Measurements from ENCODE around the gene RAB35. TPM values are rescaled to one million over a fixed set of nuclear protein-coding genes. Genes with fewer than 3 reads are reported as not detected.

Gene RAB35
- total RNA-seq, 1 donor from 2014 or later: 15.1 TPM

DNA sequence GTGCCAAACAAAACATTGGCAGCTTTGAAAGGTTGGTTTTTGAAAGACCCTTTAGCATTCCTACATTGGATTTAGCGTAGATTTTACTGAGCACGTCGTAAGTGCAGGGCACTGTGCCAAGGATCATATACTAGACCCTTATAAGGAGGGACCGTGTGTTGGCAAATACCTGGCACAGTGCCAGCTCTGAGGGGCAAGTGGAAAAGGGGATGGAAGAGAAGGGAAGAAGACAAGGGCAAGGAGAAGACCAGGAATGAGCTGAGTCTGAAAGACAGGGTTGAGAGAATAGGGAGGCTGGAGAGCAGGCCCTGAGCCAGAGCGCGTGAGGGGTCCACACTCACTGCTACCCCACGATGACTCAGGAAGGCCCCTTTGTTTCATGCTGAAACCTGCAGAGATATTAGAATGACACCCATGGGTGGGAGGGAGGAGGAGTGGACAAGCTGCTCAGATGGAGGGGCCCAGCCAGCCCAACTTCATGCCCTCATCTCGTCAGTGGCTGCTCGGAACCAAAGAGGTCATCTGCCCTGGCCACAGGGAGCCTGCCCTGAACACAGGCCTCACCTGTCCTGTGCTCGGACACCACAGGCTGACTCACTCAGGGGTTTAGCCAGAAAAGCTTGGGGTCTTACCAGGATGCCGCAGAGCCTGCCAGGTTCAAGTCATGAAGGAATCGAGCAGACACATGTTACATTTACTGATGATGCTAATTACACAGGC lies 25.0 kb downstream of the RAB35 start:
- Histone ChIP-seq H3K36me3 (ENCODE audit: control insufficient read depth in 3 of 3, insufficient read depth in 3 of 3, low read length in 3 of 3) (peaks cover 3 to 13% (median 6%) of the 10 kb centered on the region in 3 donors), H3K27me3 (ENCODE audit: control insufficient read depth in 3 of 3, insufficient read depth in 3 of 3, low read length in 3 of 3) (no peaks in the 10 kb centered on the region), H3K27ac (ENCODE audit: low read depth, low read length) (no peak overlapping the region), H3K9me3 (ENCODE audit: control insufficient read depth in 3 of 3, low read length in 3 of 3) (no peaks in the 10 kb centered on the region), H3K9ac (ENCODE audit: low read depth in 1 of 3, low read length in 3 of 3) (peak overlapping the region in 2 of 3 donors; percentile 33 to 57), H3K4me1 (ENCODE audit: control insufficient read depth in 3 of 3, insufficient read depth in 3 of 3, low read length in 3 of 3) (peaks cover 39 to 45% (median 43%) of the 10 kb centered on the region in 3 donors), H3K4me3 (ENCODE audit: low read length in 3 of 3) (no peak overlapping the region)

DNA sequence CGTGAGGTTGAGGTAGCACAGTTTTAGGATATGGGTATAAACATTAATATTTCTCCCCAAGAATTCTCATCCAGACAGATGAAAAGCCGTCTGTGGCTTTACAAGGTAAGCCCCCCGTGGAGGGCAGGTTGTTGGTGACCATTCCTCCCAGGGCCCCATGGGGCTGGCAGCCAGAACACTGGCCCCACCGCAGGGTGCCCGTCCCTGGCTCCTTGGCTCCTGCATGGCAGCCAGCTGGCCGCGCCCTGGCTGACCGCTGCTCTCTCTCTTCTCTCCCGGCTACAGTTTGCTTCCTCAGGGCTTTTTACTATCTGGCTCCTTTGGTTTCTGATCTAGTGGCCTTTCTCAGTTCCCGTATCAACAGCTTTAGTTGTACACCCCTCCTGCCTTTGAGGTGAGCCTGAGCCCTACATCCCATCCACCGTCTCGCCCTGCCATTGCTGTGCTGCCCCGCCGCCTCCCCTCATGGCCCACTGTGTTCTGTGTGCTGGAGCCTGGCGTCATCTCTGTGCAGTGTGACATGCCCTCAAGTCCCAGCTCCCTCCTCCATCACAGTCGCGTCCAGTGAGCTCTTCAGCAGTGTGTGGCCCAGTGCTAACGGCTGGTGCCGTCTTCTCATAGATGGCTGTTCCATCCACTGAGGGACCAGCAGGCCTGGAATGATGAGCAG lies 25.8 kb downstream of the RAB35 start:
- Histone ChIP-seq H3K9me3 (ENCODE audit: control insufficient read depth in 3 of 3, low read length in 3 of 3) (no peaks in the 10 kb centered on the region), H3K27ac (ENCODE audit: low read depth, low read length) (peak overlapping the region; percentile 3), H3K36me3 (ENCODE audit: control insufficient read depth in 3 of 3, insufficient read depth in 3 of 3, low read length in 3 of 3) (peaks cover 0 to 10% (median 2%) of the 10 kb centered on the region in 3 donors), H3K4me1 (ENCODE audit: control insufficient read depth in 3 of 3, insufficient read depth in 3 of 3, low read length in 3 of 3) (peaks cover 39 to 44% (median 43%) of the 10 kb centered on the region in 3 donors), H3K27me3 (ENCODE audit: control insufficient read depth in 3 of 3, insufficient read depth in 3 of 3, low read length in 3 of 3) (no peaks in the 10 kb centered on the region), H3K4me3 (ENCODE audit: low read length in 3 of 3) (peak overlapping the region in 2 of 3 donors; percentile 12 to 22), H3K9ac (ENCODE audit: low read depth in 1 of 3, low read length in 3 of 3) (peak overlapping the region in 2 of 3 donors; percentile 33 to 57)

GRCh38 chr12:120090206-120090605 lies 26.3 kb downstream of the RAB35 start:
- Histone ChIP-seq H3K27me3 (ENCODE audit: control insufficient read depth in 3 of 3, insufficient read depth in 3 of 3, low read length in 3 of 3) (no peaks in the 10 kb centered on the region), H3K36me3 (ENCODE audit: control insufficient read depth in 3 of 3, insufficient read depth in 3 of 3, low read length in 3 of 3) (peaks cover 0 to 10% (median 2%) of the 10 kb centered on the region in 3 donors), H3K9ac (ENCODE audit: low read depth in 1 of 3, low read length in 3 of 3) (peak overlapping the region in 1 of 3 donors; percentile 57), H3K4me3 (ENCODE audit: low read length in 3 of 3) (no peak overlapping the region), H3K27ac (ENCODE audit: low read depth, low read length) (no peak overlapping the region), H3K4me1 (ENCODE audit: control insufficient read depth in 3 of 3, insufficient read depth in 3 of 3, low read length in 3 of 3) (peaks cover 39 to 44% (median 43%) of the 10 kb centered on the region in 3 donors), H3K9me3 (ENCODE audit: control insufficient read depth in 3 of 3, low read length in 3 of 3) (no peaks in the 10 kb centered on the region)

DNA sequence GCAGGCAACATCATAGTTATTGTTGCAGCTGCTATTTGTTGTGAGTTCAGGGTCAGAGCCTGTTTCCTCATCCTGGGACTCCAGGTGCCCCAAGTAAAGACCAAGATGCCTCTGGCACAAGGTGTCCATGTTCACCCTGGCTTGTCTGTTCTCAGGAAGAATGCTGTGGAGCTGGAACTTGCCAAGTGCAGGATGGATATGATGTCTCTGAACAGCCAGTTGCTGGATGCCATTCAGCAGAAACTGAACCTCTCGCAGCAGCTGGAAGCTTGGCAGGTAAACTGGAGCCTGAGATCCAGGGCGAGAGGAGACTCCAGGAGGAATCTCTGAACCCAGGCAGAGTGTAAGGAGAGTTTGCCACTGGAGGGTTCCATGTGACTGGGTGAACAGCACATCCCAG lies 26.8 kb downstream of the RAB35 start:
- H3K27ac ChIP-seq (ENCODE audit: low read depth, low read length): no peak overlapping the region
- no peaks in the 10 kb centered on the region for H3K9me3 ChIP-seq (ENCODE audit: control insufficient read depth in 3 of 3, low read length in 3 of 3)
- H3K36me3 ChIP-seq (ENCODE audit: control insufficient read depth in 3 of 3, insufficient read depth in 3 of 3, low read length in 3 of 3): peaks cover 0 to 9% (median 2%) of the 10 kb centered on the region in 3 donors
- H3K4me1 ChIP-seq (ENCODE audit: control insufficient read depth in 3 of 3, insufficient read depth in 3 of 3, low read length in 3 of 3): peaks cover 38 to 42% (median 42%) of the 10 kb centered on the region in 3 donors
- H3K4me3 ChIP-seq (ENCODE audit: low read length in 3 of 3): no peak overlapping the region
- no peaks in the 10 kb centered on the region for H3K27me3 ChIP-seq (ENCODE audit: control insufficient read depth in 3 of 3, insufficient read depth in 3 of 3, low read length in 3 of 3)
- no peak overlapping the region for H3K9ac ChIP-seq (ENCODE audit: low read depth in 1 of 3, low read length in 3 of 3)

DNA sequence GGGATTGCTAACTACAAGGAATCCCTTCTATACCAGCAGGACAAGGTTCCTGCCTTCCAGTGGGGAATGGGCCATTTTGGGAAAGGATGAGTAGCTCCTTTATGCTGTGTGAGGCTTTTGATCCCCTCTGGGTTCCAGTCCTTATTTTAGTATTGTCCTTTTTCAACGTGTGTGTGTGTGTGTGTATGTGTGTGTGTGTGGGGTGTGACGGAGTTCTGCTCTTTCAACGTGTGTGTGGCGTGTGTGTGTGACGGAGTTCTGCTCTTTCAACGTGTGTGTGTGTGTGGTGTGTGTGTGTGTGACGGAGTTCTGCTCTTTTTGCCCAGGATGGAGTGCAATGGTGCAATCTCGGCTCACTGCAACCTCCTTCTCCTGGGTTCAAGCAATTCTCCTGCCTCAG lies 27.4 kb downstream of the RAB35 start:
- Histone ChIP-seq H3K4me1 (ENCODE audit: control insufficient read depth in 3 of 3, insufficient read depth in 3 of 3, low read length in 3 of 3) (peaks cover 34 to 38% (median 37%) of the 10 kb centered on the region in 3 donors), H3K36me3 (ENCODE audit: control insufficient read depth in 3 of 3, insufficient read depth in 3 of 3, low read length in 3 of 3) (peaks cover 0 to 5% (median 0%) of the 10 kb centered on the region in 3 donors), H3K9ac (ENCODE audit: low read depth in 1 of 3, low read length in 3 of 3) (no peak overlapping the region), H3K27me3 (ENCODE audit: control insufficient read depth in 3 of 3, insufficient read depth in 3 of 3, low read length in 3 of 3) (no peaks in the 10 kb centered on the region), H3K4me3 (ENCODE audit: low read length in 3 of 3) (no peak overlapping the region), H3K9me3 (ENCODE audit: control insufficient read depth in 3 of 3, low read length in 3 of 3) (no peaks in the 10 kb centered on the region), H3K27ac (ENCODE audit: low read depth, low read length) (no peak overlapping the region)

GRCh38 chr12:120086801-120087621 lies 29.5 kb downstream of the RAB35 start:
- Histone ChIP-seq H3K9ac (ENCODE audit: low read depth in 1 of 3, low read length in 3 of 3) (peak overlapping the region; percentile 30 to 85 (median 58)), H3K9me3 (ENCODE audit: control insufficient read depth in 3 of 3, low read length in 3 of 3) (no peaks in the 10 kb centered on the region), H3K27ac (ENCODE audit: low read depth, low read length) (peak overlapping the region; percentile 87), H3K27me3 (ENCODE audit: control insufficient read depth in 3 of 3, insufficient read depth in 3 of 3, low read length in 3 of 3) (no peaks in the 10 kb centered on the region), H3K4me1 (ENCODE audit: control insufficient read depth in 3 of 3, insufficient read depth in 3 of 3, low read length in 3 of 3) (peaks cover 31 to 38% (median 37%) of the 10 kb centered on the region in 3 donors), H3K4me3 (ENCODE audit: low read length in 3 of 3) (peak overlapping the region; percentile 64 to 83 (median 66)), H3K36me3 (ENCODE audit: control insufficient read depth in 3 of 3, insufficient read depth in 3 of 3, low read length in 3 of 3) (no peaks in the 10 kb centered on the region)

GRCh38 chr12:120085920-120086645 lies 30.5 kb downstream of the RAB35 start:
- peak overlapping the region in 2 of 3 donors; percentile 64 to 66 for H3K4me3 ChIP-seq (ENCODE audit: low read length in 3 of 3)
- H3K9me3 ChIP-seq (ENCODE audit: control insufficient read depth in 3 of 3, low read length in 3 of 3): no peaks in the 10 kb centered on the region
- no peaks in the 10 kb centered on the region for H3K27me3 ChIP-seq (ENCODE audit: control insufficient read depth in 3 of 3, insufficient read depth in 3 of 3, low read length in 3 of 3)
- H3K4me1 ChIP-seq (ENCODE audit: control insufficient read depth in 3 of 3, insufficient read depth in 3 of 3, low read length in 3 of 3): peaks cover 25 to 31% (median 28%) of the 10 kb centered on the region in 3 donors
- peak overlapping the region in 1 of 3 donors; percentile 58 for H3K9ac ChIP-seq (ENCODE audit: low read depth in 1 of 3, low read length in 3 of 3)
- no peaks in the 10 kb centered on the region for H3K36me3 ChIP-seq (ENCODE audit: control insufficient read depth in 3 of 3, insufficient read depth in 3 of 3, low read length in 3 of 3)
- H3K27ac ChIP-seq (ENCODE audit: low read depth, low read length): peak overlapping the region; percentile 87

- Histone ChIP-seq H3K36me3 (ENCODE audit: control insufficient read depth in 3 of 3, insufficient read depth in 3 of 3, low read length in 3 of 3) (no peaks in the 10 kb centered on the region), H3K27ac (ENCODE audit: low read depth, low read length) (no peak overlapping the region), H3K9ac (ENCODE audit: low read depth in 1 of 3, low read length in 3 of 3) (no peak overlapping the region), H3K9me3 (ENCODE audit: control insufficient read depth in 3 of 3, low read length in 3 of 3) (no peaks in the 10 kb centered on the region), H3K4me1 (ENCODE audit: control insufficient read depth in 3 of 3, insufficient read depth in 3 of 3, low read length in 3 of 3) (peaks cover 0 to 3% (median 2%) of the 10 kb centered on the region in 3 donors), H3K4me3 (ENCODE audit: low read length in 3 of 3) (no peak overlapping the region), H3K27me3 (ENCODE audit: control insufficient read depth in 3 of 3, insufficient read depth in 3 of 3, low read length in 3 of 3) (peaks cover 0 to 3% (median 0%) of the 10 kb centered on the region in 3 donors)
These were observed 34.9 kb downstream of the RAB35 start for GRCh38 chr12:120081641-120082040.

All from skeletal muscle tissue (tissue), 4 donors.